BLaER1 (cell line): ENCODE data around the gene TRIM43B.
"Not testable (repeated sequence)": the region's sequence is repeated elsewhere in the genome, so short reads cannot be mapped to it uniquely, and the experiment has no call there.

Experiments used
- H3K27ac ChIP-seq: shearing (Covaris generic); formaldehyde crosslinking; 2 replicates; pipeline ENCODE4 v1.8.1; 2022
- H3K27me3 ChIP-seq: shearing (Covaris generic); formaldehyde crosslinking; 2 replicates; pipeline ENCODE4 v1.8.1; 2022
- H3K36me3 ChIP-seq: shearing (Covaris generic); formaldehyde crosslinking; 2 replicates; pipeline ENCODE4 v1.8.1; 2022
- H3K4me1 ChIP-seq: shearing (Covaris generic); formaldehyde crosslinking; 2 replicates; pipeline ENCODE4 v1.8.1; 2022
- H3K4me2 ChIP-seq: shearing (Covaris generic); formaldehyde crosslinking; 2 replicates; pipeline ENCODE4 v1.8.1; 2022
- H3K4me3 ChIP-seq: shearing (Covaris generic); formaldehyde crosslinking; 2 replicates; pipeline ENCODE4 v1.8.1; 2022
- H3K9ac ChIP-seq: shearing (Covaris generic); formaldehyde crosslinking; 2 replicates; pipeline ENCODE4 v1.8.1; 2022
- H3K9me3 ChIP-seq: shearing (Covaris generic); formaldehyde crosslinking; 2 replicates; pipeline ENCODE4 v1.8.1; 2022
- H4K20me1 ChIP-seq: shearing (Covaris generic); formaldehyde crosslinking; 2 replicates; pipeline ENCODE4 v1.8.1; 2022
- Cebpa-rat ChIP-seq: shearing (Covaris generic); IDR thresholded peaks from 2 replicates; pipeline ENCODE4 v1.8.1; 2022

TRIM43B gene

DNA sequence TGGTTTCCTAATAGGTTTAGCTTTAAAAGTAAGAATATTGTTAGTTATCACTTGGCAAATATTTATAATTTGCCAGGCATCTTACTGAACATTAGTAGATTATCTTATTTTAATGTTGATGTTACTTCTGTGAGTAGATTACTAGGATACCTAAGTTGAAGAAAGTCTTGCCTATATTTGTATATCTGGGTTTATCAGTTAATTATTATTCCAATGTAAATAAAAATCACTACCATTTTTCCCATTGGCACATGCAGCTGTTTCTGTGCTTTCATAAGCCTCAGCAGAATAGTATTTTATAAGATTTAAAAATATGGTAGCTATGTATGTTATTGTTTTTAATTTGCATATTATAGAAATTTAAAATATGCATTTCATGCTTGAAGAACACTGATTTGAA is 16.3 kb upstream of the TRIM43B start:
- H4K20me1 ChIP-seq: no peaks in the 10 kb centered on the region
- H3K9me3 ChIP-seq: no peaks in the 10 kb centered on the region
- no peak overlapping the region for H3K4me2 ChIP-seq
- H3K4me1 ChIP-seq: no peaks in the 10 kb centered on the region
- no peak for TF ChIP-seq Cebpa-rat
- H3K27ac ChIP-seq: no peak overlapping the region
- no peak overlapping the region for H3K4me3 ChIP-seq
- no peak overlapping the region for H3K9ac ChIP-seq
- H3K36me3 ChIP-seq: no peaks in the 10 kb centered on the region
- H3K27me3 ChIP-seq: no peaks in the 10 kb centered on the region

DNA sequence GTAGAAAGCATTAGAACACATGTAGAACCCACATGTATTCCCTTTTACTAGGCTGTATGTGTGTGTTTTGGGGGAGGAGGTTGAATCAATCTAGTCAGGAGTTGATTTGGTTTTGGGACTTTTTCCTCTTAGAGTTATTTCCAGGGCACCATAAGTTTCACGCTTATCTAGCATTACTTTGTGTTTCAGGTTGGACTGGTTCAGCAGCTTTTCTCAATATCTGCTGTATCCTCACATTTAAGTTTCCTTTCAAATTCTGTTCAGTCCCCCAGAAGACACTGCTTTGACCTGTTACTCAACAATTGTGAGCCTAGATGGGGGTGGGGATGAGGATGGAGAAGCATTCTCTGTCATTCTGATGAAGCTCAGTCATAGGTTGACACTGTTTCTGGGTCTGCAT is 7.5 kb upstream of the TRIM43B start:
- not testable (repeated sequence) for H3K9ac ChIP-seq, H3K9me3 ChIP-seq, H3K36me3 ChIP-seq, H4K20me1 ChIP-seq, H3K27ac ChIP-seq, H3K4me1 ChIP-seq, H3K4me2 ChIP-seq, H3K27me3 ChIP-seq, H3K4me3 ChIP-seq

DNA sequence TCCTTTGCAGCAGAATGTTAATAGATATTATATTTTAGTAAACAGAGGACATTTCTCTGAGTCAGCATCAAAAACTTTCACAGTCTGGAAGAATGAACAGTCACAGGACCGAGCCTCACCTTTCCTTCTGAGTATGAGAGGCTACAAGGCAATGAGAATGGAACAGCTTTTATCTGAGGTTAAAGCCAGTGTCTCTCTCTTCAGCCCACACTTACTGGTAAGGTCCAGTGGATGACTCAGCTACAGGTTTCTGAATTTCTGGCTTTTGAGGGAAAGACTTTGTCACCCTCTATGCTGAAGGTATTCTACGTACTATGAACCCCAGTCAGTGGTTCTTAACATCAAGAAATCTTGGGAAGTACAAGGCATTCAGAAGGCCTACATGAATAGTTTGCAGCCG is 9.5 kb downstream of the TRIM43B start:
- H3K4me3 ChIP-seq, H3K27ac ChIP-seq, H4K20me1 ChIP-seq, H3K36me3 ChIP-seq, H3K9me3 ChIP-seq, H3K9ac ChIP-seq, H3K4me2 ChIP-seq, H3K27me3 ChIP-seq, H3K4me1 ChIP-seq: not testable (repeated sequence)

DNA sequence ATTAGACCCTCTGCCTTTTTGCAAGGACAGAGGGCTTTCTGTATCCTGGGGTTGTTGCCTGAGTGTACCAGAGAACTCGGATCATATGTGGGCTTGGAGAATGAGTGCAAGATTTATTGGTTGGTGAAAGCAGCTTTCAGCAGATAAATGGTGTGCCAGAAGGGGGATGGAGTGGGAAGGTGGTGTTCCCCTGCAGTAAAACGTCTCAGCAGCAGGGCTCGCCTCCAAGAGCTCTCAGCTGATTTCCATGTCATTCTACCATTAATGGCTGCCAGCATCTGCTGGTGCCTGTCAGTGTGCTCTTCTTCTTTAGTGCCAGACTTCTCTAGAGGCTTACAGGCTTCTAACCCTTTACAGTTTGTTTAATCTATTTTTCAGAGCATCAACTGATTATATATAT is 16.6 kb downstream of the TRIM43B start:
- not testable (repeated sequence) for H3K9ac ChIP-seq, H3K27me3 ChIP-seq, H3K4me3 ChIP-seq, H3K9me3 ChIP-seq, H3K27ac ChIP-seq, H3K4me1 ChIP-seq, H3K36me3 ChIP-seq, H3K4me2 ChIP-seq, H4K20me1 ChIP-seq

DNA sequence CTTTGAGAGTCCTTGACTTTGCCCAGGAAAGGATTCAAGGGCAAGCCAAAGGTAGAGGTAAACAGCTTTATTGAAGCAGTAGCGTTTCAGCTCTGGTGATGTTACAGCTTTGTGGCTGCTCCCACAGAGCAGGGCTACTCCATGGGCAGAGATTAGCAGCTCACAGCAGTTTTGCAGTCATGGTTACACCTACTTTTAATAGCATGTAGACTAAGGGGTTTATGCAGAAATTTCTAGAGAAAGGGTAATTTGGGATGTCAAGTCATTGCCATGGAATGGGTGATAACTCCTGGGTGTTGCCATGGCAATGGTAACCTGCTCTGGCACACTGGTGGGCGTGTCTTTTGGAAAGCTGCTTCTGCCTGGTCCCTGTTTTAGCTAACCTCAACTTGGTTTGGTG is 18.0 kb downstream of the TRIM43B start:
- H3K27ac ChIP-seq, H3K4me3 ChIP-seq, H3K36me3 ChIP-seq, H3K4me1 ChIP-seq, H3K4me2 ChIP-seq, H3K9ac ChIP-seq, H3K27me3 ChIP-seq, H4K20me1 ChIP-seq, H3K9me3 ChIP-seq: not testable (repeated sequence)

DNA sequence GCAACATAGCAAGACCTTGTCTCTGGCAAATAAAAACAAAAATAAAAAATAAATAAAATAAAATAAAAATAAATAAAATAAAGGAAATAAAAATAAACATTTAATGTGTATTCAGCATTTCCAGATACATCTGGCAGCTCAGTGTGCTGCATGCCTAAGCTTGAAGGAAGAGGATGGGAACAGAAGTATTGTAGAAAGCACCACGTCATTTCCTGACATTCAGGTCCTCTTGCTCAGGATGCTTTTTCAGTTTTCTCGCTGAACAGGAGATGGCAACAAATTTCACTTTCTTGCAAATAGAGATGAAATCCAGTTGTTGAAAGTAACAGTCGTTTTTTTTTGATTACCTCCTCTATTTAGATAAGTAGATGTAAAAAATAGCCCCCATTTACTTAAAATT is 21.3 kb downstream of the TRIM43B start:
- not testable (repeated sequence) for H3K4me2 ChIP-seq, H3K27ac ChIP-seq, H3K4me1 ChIP-seq, H3K9me3 ChIP-seq, H3K27me3 ChIP-seq, H3K36me3 ChIP-seq, H4K20me1 ChIP-seq, H3K4me3 ChIP-seq, H3K9ac ChIP-seq

DNA sequence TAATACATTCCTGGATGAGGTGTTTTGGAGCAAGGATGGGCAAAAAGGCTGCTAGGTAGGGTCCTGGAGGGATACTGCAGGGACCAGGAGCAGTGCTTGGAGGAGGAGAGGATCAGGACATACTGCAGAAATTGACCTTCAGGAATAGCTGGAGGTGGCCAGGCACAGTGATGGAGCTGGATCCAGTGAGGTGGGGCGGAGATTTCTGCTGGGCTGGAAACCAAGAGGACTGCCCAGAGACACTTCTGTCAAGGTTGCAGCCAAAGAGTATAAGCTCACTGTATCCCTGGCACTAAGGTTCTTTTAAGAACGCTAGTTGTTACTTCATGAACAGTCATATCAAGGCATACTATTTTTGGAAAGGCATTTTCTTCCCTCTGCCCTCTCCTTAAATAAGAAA is 39.2 kb downstream of the TRIM43B start:
- not testable (repeated sequence) for H3K36me3 ChIP-seq, H4K20me1 ChIP-seq, H3K9me3 ChIP-seq, H3K4me1 ChIP-seq, H3K27ac ChIP-seq, H3K9ac ChIP-seq, H3K4me2 ChIP-seq, H3K4me3 ChIP-seq, H3K27me3 ChIP-seq

DNA sequence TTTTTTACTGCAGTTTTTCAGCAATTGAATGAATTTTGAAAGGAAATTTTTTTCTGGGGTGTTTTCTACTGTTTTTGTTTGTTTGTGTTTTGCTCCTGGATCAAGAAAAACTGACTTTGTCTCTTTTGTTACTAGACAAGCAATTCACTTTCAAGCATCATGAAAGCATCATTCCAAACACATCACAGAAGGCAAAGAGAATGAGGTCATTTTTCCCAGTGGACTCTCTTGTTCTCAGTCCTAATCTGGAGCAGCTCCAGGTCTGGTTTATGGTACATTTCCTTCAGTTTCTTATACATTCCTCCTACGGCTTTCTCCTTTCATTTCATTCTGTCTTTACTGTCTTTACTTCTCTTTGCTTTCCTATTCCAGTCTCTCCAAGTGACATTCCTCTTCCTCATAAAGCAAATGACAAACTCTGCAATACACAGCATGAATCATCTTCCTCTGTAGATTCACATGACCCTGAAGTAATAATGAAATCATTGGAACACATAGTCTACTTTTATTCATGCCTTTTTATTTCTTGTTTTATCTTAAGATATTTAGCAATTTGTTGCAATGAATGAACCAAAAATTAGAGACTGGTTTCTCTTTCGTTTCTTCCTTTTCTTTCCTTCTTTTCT is 42.0 kb downstream of the TRIM43B start:
- H4K20me1 ChIP-seq, H3K27me3 ChIP-seq, H3K36me3 ChIP-seq, H3K4me1 ChIP-seq, H3K9me3 ChIP-seq, H3K4me3 ChIP-seq, H3K4me2 ChIP-seq, H3K27ac ChIP-seq, H3K9ac ChIP-seq: not testable (repeated sequence)

DNA sequence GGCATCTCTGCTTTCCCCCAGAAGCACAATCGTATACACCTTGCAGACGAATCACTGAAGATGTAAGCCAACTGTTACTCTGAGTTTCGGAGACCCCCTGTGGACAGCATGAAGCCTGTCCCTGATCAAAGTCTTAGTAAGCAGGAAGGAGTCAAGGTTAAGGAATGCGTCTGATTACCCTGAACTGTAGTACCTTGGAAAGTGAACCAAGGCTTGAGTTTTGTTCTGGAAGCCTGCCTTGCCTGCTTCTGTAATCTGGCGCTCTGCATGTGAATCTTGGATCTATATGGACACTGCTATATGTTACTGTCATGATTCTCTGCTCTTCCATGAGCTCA is 48.7 kb downstream of the TRIM43B start:
- H3K4me1 ChIP-seq, H3K9me3 ChIP-seq, H3K36me3 ChIP-seq, H3K4me2 ChIP-seq, H3K9ac ChIP-seq, H3K27ac ChIP-seq, H3K27me3 ChIP-seq, H4K20me1 ChIP-seq, H3K4me3 ChIP-seq: not testable (repeated sequence)

DNA sequence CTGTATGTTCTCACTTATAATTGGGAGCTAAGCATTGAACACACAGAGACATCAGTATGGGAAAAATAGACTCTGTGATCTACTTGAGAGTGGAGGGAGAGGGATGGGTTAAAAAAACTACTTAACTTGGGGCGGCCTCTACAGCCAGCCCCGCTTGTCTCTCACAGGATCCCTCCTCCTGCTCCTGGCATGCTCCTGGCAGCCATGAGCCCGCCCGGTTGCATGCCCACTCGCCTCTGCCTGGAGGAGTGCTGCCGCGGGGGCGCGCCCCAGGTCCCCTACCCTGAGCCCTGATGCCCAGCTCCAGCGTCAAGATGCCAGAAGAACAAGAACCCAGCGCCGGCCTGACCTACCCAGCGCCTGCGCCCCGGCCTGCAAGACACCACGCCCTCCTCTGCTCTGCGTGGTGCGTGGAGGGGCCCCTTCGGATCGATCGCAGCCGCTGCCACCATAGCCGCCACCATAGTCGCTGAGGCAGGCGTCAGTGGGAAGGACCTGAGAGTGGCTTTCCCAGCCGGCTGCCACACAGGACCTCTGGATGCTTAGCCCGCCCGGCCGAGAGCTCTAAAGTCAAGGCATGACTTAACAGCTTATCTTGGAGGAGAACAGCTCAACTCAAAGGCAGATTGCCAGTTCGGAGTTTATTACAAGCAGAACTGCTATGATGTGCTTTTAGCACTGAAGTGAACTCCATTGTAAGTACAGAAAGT is 49.2 kb downstream of the TRIM43B start:
- not testable (repeated sequence) for H4K20me1 ChIP-seq, H3K4me1 ChIP-seq, H3K27ac ChIP-seq, H3K9ac ChIP-seq, H3K27me3 ChIP-seq, H3K4me2 ChIP-seq, H3K36me3 ChIP-seq, H3K4me3 ChIP-seq, H3K9me3 ChIP-seq

DNA sequence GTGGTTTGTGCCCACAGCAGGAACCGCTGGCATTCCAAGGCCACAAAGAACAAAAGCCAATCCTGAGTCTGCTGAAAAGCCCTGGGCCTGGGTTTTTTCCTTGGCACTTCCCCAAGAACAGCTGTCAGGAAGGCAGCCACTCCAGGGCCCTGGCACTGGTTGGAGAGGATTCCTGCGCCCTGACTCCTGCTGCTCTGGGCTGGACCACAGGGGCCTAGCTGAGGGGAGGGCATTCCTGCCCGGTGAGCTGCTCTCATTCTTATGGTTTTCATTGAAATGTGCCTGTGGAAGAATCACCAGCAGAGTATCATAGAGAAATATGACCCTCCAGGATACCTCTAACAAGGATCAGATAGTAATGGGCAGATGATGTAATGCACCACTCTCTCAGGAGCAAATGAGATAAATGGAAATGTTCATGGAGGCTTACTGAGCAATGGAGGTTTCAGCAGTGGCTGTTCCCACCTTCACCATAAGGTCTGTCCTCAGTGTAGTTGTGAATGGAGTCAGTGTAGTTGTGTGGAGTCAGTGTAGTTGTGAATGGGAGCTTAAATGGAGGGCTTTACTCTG is 50.0 kb downstream of the TRIM43B start:
- not testable (repeated sequence) for H3K4me2 ChIP-seq, H3K9ac ChIP-seq, H3K27ac ChIP-seq, H4K20me1 ChIP-seq, H3K4me3 ChIP-seq, H3K4me1 ChIP-seq, H3K9me3 ChIP-seq, H3K36me3 ChIP-seq, H3K27me3 ChIP-seq

DNA sequence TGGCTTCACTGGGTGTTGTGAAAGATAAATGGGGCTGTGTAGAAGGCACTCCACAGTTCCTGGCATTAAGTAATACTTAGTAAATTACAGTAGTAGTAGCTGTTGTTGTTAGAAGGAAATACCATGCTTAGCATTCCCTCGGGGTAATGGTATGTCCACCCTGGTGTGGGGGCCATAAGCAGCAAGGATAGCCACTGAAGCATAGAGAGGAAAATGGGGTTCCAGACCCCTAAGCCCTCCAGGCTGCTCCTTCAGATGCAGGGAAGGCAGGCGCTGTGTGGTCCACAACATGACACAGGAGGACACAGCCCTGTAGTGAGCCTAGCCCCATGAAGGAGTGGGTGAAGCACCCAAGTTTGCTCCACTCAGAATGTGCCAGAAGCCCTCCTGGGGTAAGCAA is 50.6 kb downstream of the TRIM43B start:
- H3K27me3 ChIP-seq, H3K36me3 ChIP-seq, H3K9ac ChIP-seq, H3K4me3 ChIP-seq, H3K4me2 ChIP-seq, H3K9me3 ChIP-seq, H4K20me1 ChIP-seq, H3K4me1 ChIP-seq, H3K27ac ChIP-seq: not testable (repeated sequence)

DNA sequence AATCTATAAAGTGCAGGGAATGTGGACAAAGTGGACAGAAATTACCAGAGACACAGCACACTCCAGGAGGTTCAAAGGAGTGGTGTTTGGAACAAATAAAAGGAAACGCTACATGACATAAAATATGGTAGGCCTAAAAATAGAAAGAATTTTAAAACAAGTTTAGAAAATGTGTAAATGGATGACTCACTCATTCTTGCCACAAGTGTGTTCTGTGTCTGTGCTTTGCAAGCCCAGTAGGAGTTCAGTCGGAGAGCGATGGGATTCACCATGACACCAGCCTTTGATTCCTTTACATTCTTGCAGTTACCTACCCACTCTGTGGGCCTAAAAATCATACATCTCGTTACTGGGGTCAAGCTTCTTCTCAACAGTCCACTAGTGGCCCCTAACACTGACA is 51.2 kb downstream of the TRIM43B start:
- not testable (repeated sequence) for H3K4me2 ChIP-seq, H3K27ac ChIP-seq, H3K36me3 ChIP-seq, H3K9me3 ChIP-seq, H3K27me3 ChIP-seq, H3K4me1 ChIP-seq, H3K4me3 ChIP-seq, H4K20me1 ChIP-seq, H3K9ac ChIP-seq

DNA sequence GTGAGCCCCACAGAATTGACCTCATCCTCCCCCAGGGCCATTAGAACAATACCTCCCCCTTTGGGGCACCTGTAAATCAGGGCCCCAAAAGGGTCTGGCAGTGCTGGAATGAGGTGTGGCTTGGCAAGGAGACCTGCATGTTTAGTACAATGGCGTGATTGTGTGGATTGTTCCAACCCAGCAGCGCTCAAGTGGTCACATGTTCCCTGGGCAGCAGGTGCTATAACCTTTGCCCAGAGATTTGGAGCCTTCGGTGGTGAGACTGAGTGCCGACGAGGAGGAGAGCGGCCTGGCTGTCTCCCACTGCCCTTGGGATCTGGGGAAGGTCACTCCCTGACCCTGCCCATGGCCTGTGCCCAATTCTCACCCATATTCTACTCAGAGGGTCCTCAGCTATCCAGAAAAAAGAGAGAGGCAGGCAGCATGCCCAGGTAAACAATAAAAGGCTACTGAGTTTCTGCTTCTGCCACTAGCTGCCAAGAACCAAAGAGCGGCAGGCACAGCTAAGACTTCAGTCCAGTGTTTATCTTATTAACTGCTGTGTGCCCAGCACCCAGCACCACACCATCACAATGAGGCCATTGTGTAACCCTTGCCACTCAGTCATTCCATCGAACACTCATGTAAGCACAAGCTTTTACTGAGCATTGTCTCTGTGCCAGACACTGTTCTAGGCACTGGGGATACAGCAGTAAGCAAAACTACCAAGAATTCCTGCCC is 54.6 kb downstream of the TRIM43B start:
- not testable (repeated sequence) for H3K36me3 ChIP-seq, H3K27me3 ChIP-seq, H3K9me3 ChIP-seq, H4K20me1 ChIP-seq, H3K4me1 ChIP-seq, H3K27ac ChIP-seq, H3K9ac ChIP-seq, H3K4me2 ChIP-seq, H3K4me3 ChIP-seq
